MCF 10A (cell line): ENCODE results near the gene SNX24. TPM values are rescaled to one million over a fixed set of nuclear protein-coding genes. Genes with fewer than 3 reads are reported as not detected.
"Not testable (repeated sequence)": the region's sequence is repeated elsewhere in the genome, so short reads cannot be mapped to it uniquely, and the experiment has no call there.

Source experiments
- BruUV-seq: library from RNA; stranded (reverse); fragments of 400-500 nt; replicated peaks from 2 replicates; lab custom pipeline; 2021; lab: Mats Ljungman, UMichigan
- CTCF ChIA-PET: fragments of 300-600 bp; sonication (Branson Sonifier 250); formaldehyde crosslinking; extraction: SDS; loops from one replicate; lab custom pipeline; 2021; ENCODE audit warnings: antibody characterized with exemption, inconsistent platforms; lab: Yijun Ruan, JAX
- POLR2A ChIA-PET: fragments of 300-600, 350-650 bp; sonication (Branson Sonifier 250); formaldehyde crosslinking; extraction: SDS; loops from one replicate; lab custom pipeline; 2020; ENCODE audit warnings: antibody characterized with exemption, inconsistent platforms; lab: Yijun Ruan, JAX
- DNase-seq: peaks from one replicate; pipeline ENCODE4 v3.0.0-alpha.2; 2018; ENCODE audit not compliant: unreplicated experiment
- H3K27ac Mint-ChIP-seq: one replicate; pipeline ENCODE4 v1.8.0; 2022; ENCODE audit warnings: mild to moderate bottlenecking, low read depth, mixed read lengths; ENCODE audit not compliant: unreplicated experiment
- H3K27me3 Mint-ChIP-seq: one replicate; pipeline ENCODE4 v1.8.0; 2022; ENCODE audit warnings: mixed read lengths; ENCODE audit not compliant: insufficient read depth, unreplicated experiment
- H3K36me3 Mint-ChIP-seq: one replicate; pipeline ENCODE4 v1.8.0; 2022; ENCODE audit warnings: mild to moderate bottlenecking, moderate library complexity, mixed read lengths; ENCODE audit not compliant: insufficient read depth, unreplicated experiment
- H3K4me1 Mint-ChIP-seq: one replicate; pipeline ENCODE4 v1.8.0; 2022; ENCODE audit warnings: mixed read lengths; ENCODE audit not compliant: insufficient read depth, unreplicated experiment
- H3K4me3 Mint-ChIP-seq: one replicate; pipeline ENCODE4 v1.8.0; 2022; ENCODE audit warnings: mild to moderate bottlenecking, moderate library complexity, mixed read lengths; ENCODE audit not compliant: unreplicated experiment
- H3K9me3 Mint-ChIP-seq: one replicate; pipeline ENCODE4 v1.8.0; 2022; ENCODE audit warnings: mixed read lengths; ENCODE audit not compliant: unreplicated experiment
- intact Hi-C: fragments of 100-400 bp; cut with micrococcal nuclease; formaldehyde crosslinking; loops from 2 replicates; pipeline ENCODE4 v1.14.1; 2022
- total RNA-seq: library from RNA; stranded (reverse); gene quantifications from 2 replicates; pipeline ENCODE4 v1.2.3, GENCODE V29; 2022
- TF ChIP-seq, protein P1 (sequence below): fragments of 200-600 bp; IDR thresholded peaks from one replicate; pipeline ENCODE4 v1.8.0; 2022; ENCODE audit warnings: antibody characterized with exemption, mild to moderate bottlenecking; ENCODE audit not compliant: unreplicated experiment

The SNX24 gene
- total RNA-seq, 1 experiment from 2014 or later, result 97.0 TPM

DNA sequence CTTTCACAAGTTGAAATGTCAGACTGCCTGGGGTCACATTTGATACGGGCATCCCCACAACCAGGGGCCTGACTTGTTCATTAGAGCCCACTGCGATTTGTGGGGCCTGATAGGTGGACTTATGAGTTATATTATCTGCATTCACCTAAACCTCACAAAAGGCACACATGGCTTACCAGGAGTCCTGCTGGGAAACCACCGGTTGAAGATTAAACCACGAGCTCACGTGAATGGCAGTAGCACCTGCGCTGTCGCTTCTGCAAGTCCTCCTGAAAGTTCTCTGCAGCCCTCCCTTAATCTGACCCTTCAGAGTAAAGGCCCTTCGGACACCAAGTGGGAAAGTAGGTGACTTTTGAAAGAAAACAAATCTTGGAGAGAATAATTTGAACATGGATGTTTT is 122.2 kb downstream of the SNX24 start:
- POLR2A ChIA-PET, result no interaction called here
- Mint-ChIP-seq H3K27ac (no peak overlapping the region), H3K27me3 (no peaks in the 10 kb centered on the region), H3K4me1 (peaks cover under 1% of the 10 kb centered on the region), H3K4me3 (no peak overlapping the region), H3K36me3 (peaks cover 36% of the 10 kb centered on the region), H3K9me3 (no peaks in the 10 kb centered on the region)
- TF ChIP-seq, protein P1, sequence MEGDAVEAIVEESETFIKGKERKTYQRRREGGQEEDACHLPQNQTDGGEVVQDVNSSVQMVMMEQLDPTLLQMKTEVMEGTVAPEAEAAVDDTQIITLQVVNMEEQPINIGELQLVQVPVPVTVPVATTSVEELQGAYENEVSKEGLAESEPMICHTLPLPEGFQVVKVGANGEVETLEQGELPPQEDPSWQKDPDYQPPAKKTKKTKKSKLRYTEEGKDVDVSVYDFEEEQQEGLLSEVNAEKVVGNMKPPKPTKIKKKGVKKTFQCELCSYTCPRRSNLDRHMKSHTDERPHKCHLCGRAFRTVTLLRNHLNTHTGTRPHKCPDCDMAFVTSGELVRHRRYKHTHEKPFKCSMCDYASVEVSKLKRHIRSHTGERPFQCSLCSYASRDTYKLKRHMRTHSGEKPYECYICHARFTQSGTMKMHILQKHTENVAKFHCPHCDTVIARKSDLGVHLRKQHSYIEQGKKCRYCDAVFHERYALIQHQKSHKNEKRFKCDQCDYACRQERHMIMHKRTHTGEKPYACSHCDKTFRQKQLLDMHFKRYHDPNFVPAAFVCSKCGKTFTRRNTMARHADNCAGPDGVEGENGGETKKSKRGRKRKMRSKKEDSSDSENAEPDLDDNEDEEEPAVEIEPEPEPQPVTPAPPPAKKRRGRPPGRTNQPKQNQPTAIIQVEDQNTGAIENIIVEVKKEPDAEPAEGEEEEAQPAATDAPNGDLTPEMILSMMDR, result no peak
- no peak for DNase-seq
- CTCF ChIA-PET, result interaction anchor here (0.9 to 1.0 kb wide), 2 partner anchors 11 to 25 kb away, joined by 3 to 4 read pairs; no protein-coding TSS in a partner anchor
- BruUV-seq, result no TSS peak
- intact Hi-C loops, result no loop called here

GRCh38 chr5:122968056-122968455 is 122.6 kb downstream of the SNX24 start:
- BruUV-seq, intact Hi-C loops, H3K9me3 Mint-ChIP-seq, DNase-seq, H3K27ac Mint-ChIP-seq, H3K27me3 Mint-ChIP-seq, POLR2A ChIA-PET, H3K4me3 Mint-ChIP-seq, H3K4me1 Mint-ChIP-seq: not testable (repeated sequence)
- H3K36me3 Mint-ChIP-seq, result peaks cover 36% of the 10 kb centered on the region
- CTCF ChIA-PET, result interaction anchor here (0.9 to 1.0 kb wide), 2 partner anchors 10 to 24 kb away, joined by 3 to 4 read pairs; no protein-coding TSS in a partner anchor

GRCh38 chr5:122971333-122971732 is 125.9 kb downstream of the SNX24 start:
- intact Hi-C loops, result no loop called here
- H3K9me3 Mint-ChIP-seq, result no peaks in the 10 kb centered on the region
- DNase-seq, result no peak
- ChIA-PET POLR2A (interaction anchor here (0.7 kb wide), 1 partner anchor 581 kb away, joined by 3 read pairs; no protein-coding TSS in a partner anchor), CTCF (interaction anchor here (0.6 to 1.0 kb wide), 4 partner anchors 16 to 53 kb away, joined by 3 to 4 read pairs (median 4); no protein-coding TSS in a partner anchor)
- H3K36me3 Mint-ChIP-seq, result peaks cover 31% of the 10 kb centered on the region
- no peak overlapping the region for H3K27ac Mint-ChIP-seq
- peaks cover 8% of the 10 kb centered on the region for H3K4me1 Mint-ChIP-seq
- no TSS peak for BruUV-seq
- no peak overlapping the region for H3K4me3 Mint-ChIP-seq
- no peaks in the 10 kb centered on the region for H3K27me3 Mint-ChIP-seq
- TF ChIP-seq, protein P1, result no peak

DNA sequence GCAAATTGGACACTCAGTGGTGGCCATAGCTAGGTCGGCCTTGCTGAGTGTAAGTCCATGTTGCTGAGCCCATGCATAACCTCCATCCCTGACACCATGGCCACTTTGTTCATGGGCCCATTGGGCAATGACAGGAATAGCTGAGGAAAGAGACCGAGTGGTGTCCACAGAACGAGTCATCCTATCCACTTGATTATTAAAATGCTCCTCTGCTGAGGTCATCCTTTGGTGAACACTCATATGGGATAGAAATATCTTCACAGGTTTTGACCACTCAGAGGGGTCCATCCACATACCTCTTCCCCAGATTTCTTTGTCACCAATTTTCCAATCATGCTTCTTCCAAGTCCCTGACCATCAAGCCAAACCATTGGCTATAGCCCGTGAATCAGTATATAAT is 127.5 kb downstream of the SNX24 start:
- Mint-ChIP-seq H3K27me3 (no peaks in the 10 kb centered on the region), H3K4me3 (no peak overlapping the region), H3K9me3 (no peaks in the 10 kb centered on the region), H3K27ac (no peak overlapping the region), H3K36me3 (peaks cover 25% of the 10 kb centered on the region), H3K4me1 (peaks cover 8% of the 10 kb centered on the region)
- ChIA-PET CTCF (interaction anchor here (0.6 to 0.9 kb wide), 2 partner anchors 10 to 121 kb away, joined by 4 read pairs; no protein-coding TSS in a partner anchor), POLR2A (no interaction called here)
- intact Hi-C loops, result no loop called here
- peak; percentile 28 for DNase-seq
- no TSS peak for BruUV-seq
- TF ChIP-seq, protein P1, result no peak

DNA sequence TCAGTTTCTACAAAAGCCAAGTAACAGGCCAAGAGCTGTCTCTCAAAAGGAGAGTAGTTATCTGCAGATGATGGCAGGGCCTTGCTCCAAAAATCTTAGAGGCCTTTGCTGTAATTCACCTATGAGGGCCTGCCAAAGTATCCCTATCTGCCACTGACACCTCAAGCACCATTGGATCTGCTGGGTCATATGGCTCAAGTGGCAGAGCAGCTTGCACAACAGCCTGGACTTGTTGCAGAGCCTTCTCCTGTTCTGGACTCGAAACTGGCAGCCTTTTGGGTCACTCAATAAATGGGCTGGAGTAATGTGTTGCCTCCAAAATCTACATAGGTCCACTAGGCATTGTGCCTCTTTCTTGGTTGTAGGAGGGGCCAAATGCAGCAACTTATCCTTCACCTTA is 128.3 kb downstream of the SNX24 start:
- POLR2A ChIA-PET, intact Hi-C loops, H3K27me3 Mint-ChIP-seq, H3K9me3 Mint-ChIP-seq, DNase-seq, H3K4me1 Mint-ChIP-seq, BruUV-seq, H3K4me3 Mint-ChIP-seq, H3K27ac Mint-ChIP-seq: not testable (repeated sequence)
- CTCF ChIA-PET, result interaction anchor here (0.9 to 1.8 kb wide), 2 partner anchors 11 to 77 kb away, joined by 4 read pairs; no protein-coding TSS in a partner anchor
- peaks cover 24% of the 10 kb centered on the region for H3K36me3 Mint-ChIP-seq

DNA sequence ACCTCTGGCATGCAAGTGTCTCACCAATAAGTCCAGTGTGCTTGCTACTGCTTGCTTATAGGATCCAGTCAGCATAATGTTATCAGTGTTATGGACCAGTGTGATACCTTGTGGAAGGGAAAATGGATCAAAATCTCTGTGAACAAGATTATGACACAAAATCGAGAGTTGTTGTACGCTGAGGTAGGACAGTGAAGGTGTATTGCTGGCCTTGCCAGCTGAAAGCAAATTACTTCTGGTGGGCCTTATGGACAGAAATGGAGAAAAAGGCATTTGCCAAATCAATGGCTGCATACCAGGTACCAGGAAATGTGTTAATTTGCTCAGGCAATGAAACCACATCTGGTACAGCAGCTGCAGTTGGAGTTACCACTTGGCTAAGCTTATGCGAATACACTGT is 128.8 kb downstream of the SNX24 start:
- H3K4me1 Mint-ChIP-seq, H3K27me3 Mint-ChIP-seq, BruUV-seq, intact Hi-C loops, H3K4me3 Mint-ChIP-seq, POLR2A ChIA-PET, DNase-seq, H3K27ac Mint-ChIP-seq, H3K9me3 Mint-ChIP-seq: not testable (repeated sequence)
- H3K36me3 Mint-ChIP-seq, result peaks cover 24% of the 10 kb centered on the region
- CTCF ChIA-PET, result interaction anchor here (0.7 to 1.8 kb wide), 2 partner anchors 78 to 393 kb away, joined by 3 to 4 read pairs; no protein-coding TSS in a partner anchor
